ENCODE results near the gene CACNA1D.
A peak's percentile ranks its signal among the peaks of the same experiment; 100 is the strongest.
"Not testable (repeated sequence)": the region's sequence is repeated elsewhere in the genome, so short reads cannot be mapped to it uniquely, and the experiment has no call there.

The CACNA1D gene

DNA sequence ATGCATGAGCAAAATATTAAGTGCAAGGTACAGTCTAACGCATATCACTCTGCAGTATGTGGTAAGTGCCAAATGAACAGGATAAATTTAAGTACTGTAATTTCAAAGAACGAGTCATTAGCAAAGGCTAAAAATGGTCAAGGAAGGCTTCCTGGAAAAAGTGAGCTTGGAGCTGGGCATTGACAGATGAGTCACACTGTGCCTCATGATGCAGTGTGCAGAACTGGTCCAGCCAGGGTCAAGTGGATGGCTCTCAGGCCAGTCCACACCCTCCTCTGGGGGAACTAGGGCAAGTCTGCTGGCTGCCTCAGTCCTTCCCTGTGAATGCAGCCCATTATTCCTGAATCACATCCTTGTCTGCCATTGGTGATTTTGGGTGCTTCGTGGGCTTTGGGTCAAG, 76.3 kb downstream of the CACNA1D start:
- Histone ChIP-seq H3K36me3 (replicated peaks in 1 of 2; ENCODE audit: control insufficient read depth in 2 of 2, insufficient read depth in 2 of 2, low read length in 2 of 2) (no peaks in the 10 kb centered on the region), H4K91ac (ENCODE audit: low read depth, low read length, poor library complexity) (peak overlapping the region; percentile 3), H4K8ac (ENCODE audit: low read depth, low read length) (no peak overlapping the region), H3K79me1 (ENCODE audit: low read depth, low read length) (no peaks in the 10 kb centered on the region), H2AFZ (ENCODE audit: low read length) (no peak overlapping the region), H3K23ac (ENCODE audit: low read depth, low read length, poor library complexity) (no peak overlapping the region), H3K27ac (replicated peaks; ENCODE audit: low read length) (no peak overlapping the region), H2BK15ac (ENCODE audit: low read length) (no peak overlapping the region), H3K4me3 (ENCODE audit: low read length in 2 of 2) (no peak overlapping the region), H3K14ac (ENCODE audit: low read length) (peak overlapping the region; percentile 60), H2BK120ac (ENCODE audit: low read depth, low read length) (no peak overlapping the region), H2BK12ac (ENCODE audit: low read length) (no peak overlapping the region), H3K9ac (ENCODE audit: low read depth, low read length, poor library complexity) (no peak overlapping the region), H2AK5ac (ENCODE audit: low read depth, low read length) (peak overlapping the region; percentile 22), H3K18ac (ENCODE audit: low read length) (no peak overlapping the region), H3K4me1 (ENCODE audit: control insufficient read depth in 2 of 2, insufficient read depth in 1 of 2, low read depth in 1 of 2, low read length in 2 of 2) (peaks cover 0 to 11% of the 10 kb centered on the region in 2 donors), H3K9me3 (replicated peaks in 1 of 2; ENCODE audit: control insufficient read depth in 2 of 2, insufficient read depth in 1 of 2, low read depth in 1 of 2, low read length in 2 of 2) (peaks cover 0 to 3% of the 10 kb centered on the region in 2 donors), H2BK5ac (ENCODE audit: low read length) (no peak overlapping the region), H3K4ac (ENCODE audit: low read length) (no peak overlapping the region), H3K27me3 (ENCODE audit: control insufficient read depth in 3 of 3, insufficient read depth in 3 of 3, low read depth in 1 of 3, low read length in 3 of 3) (no peaks in the 10 kb centered on the region), H3K4me2 (ENCODE audit: insufficient read depth, low read length, poor library complexity, severe bottlenecking) (no peak overlapping the region)
- no CpG with 5 or more reads among the region's 3 CpGs for WGBS, 2 donors (ENCODE audit: extremely low coverage in 2 of 2, insufficient read length in 2 of 2, insufficient replicate concordance in 1 of 2)
- DNase-seq (ENCODE audit: low spot score) = no peak

GRCh38 chr3:53571264-53571663, 76.9 kb downstream of the CACNA1D start:
- H3K9me3 ChIP-seq (replicated peaks in 1 of 2; ENCODE audit: control insufficient read depth in 2 of 2, insufficient read depth in 1 of 2, low read depth in 1 of 2, low read length in 2 of 2) = peaks cover 0 to 3% of the 10 kb centered on the region in 2 donors
- H2BK5ac ChIP-seq (ENCODE audit: low read length) = no peak overlapping the region
- H3K36me3 ChIP-seq (replicated peaks in 1 of 2; ENCODE audit: control insufficient read depth in 2 of 2, insufficient read depth in 2 of 2, low read length in 2 of 2) = no peaks in the 10 kb centered on the region
- H2BK12ac ChIP-seq (ENCODE audit: low read length) = no peak overlapping the region
- no peak overlapping the region for H2AK5ac ChIP-seq (ENCODE audit: low read depth, low read length)
- H3K23ac ChIP-seq (ENCODE audit: low read depth, low read length, poor library complexity) = no peak overlapping the region
- no peaks in the 10 kb centered on the region for H3K79me1 ChIP-seq (ENCODE audit: low read depth, low read length)
- no peak overlapping the region for H3K4me3 ChIP-seq (ENCODE audit: low read length in 2 of 2)
- no peak overlapping the region for H3K4me2 ChIP-seq (ENCODE audit: insufficient read depth, low read length, poor library complexity, severe bottlenecking)
- no peak overlapping the region for H3K14ac ChIP-seq (ENCODE audit: low read length)
- no peak for DNase-seq (ENCODE audit: low spot score)
- H2AFZ ChIP-seq (ENCODE audit: low read length) = no peak overlapping the region
- no CpG with 5 or more reads among the region's 4 CpGs for WGBS, 2 donors (ENCODE audit: extremely low coverage in 2 of 2, insufficient read length in 2 of 2, insufficient replicate concordance in 1 of 2)
- no peak overlapping the region for H3K27ac ChIP-seq (replicated peaks; ENCODE audit: low read length)
- H3K4ac ChIP-seq (ENCODE audit: low read length) = no peak overlapping the region
- no peak overlapping the region for H4K91ac ChIP-seq (ENCODE audit: low read depth, low read length, poor library complexity)
- no peak overlapping the region for H3K9ac ChIP-seq (ENCODE audit: low read depth, low read length, poor library complexity)
- no peak overlapping the region for H2BK120ac ChIP-seq (ENCODE audit: low read depth, low read length)
- no peaks in the 10 kb centered on the region for H3K27me3 ChIP-seq (ENCODE audit: control insufficient read depth in 3 of 3, insufficient read depth in 3 of 3, low read depth in 1 of 3, low read length in 3 of 3)
- H4K8ac ChIP-seq (ENCODE audit: low read depth, low read length) = no peak overlapping the region
- H3K18ac ChIP-seq (ENCODE audit: low read length) = no peak overlapping the region
- H3K4me1 ChIP-seq (ENCODE audit: control insufficient read depth in 2 of 2, insufficient read depth in 1 of 2, low read depth in 1 of 2, low read length in 2 of 2) = peaks cover 0 to 11% of the 10 kb centered on the region in 2 donors
- H2BK15ac ChIP-seq (ENCODE audit: low read length) = no peak overlapping the region

GRCh38 chr3:53572184-53572583, 77.8 kb downstream of the CACNA1D start:
- H2AK5ac ChIP-seq (ENCODE audit: low read depth, low read length); H2BK120ac ChIP-seq (ENCODE audit: low read depth, low read length); DNase-seq (ENCODE audit: low spot score); H3K4ac ChIP-seq (ENCODE audit: low read length); H3K9me3 ChIP-seq (replicated peaks in 1 of 2; ENCODE audit: control insufficient read depth in 2 of 2, insufficient read depth in 1 of 2, low read depth in 1 of 2, low read length in 2 of 2); H3K79me1 ChIP-seq (ENCODE audit: low read depth, low read length); H3K18ac ChIP-seq (ENCODE audit: low read length); H3K4me2 ChIP-seq (ENCODE audit: insufficient read depth, low read length, poor library complexity, severe bottlenecking); H3K36me3 ChIP-seq (replicated peaks in 1 of 2; ENCODE audit: control insufficient read depth in 2 of 2, insufficient read depth in 2 of 2, low read length in 2 of 2); H4K91ac ChIP-seq (ENCODE audit: low read depth, low read length, poor library complexity); H3K14ac ChIP-seq (ENCODE audit: low read length); H2BK5ac ChIP-seq (ENCODE audit: low read length); H3K9ac ChIP-seq (ENCODE audit: low read depth, low read length, poor library complexity); H3K27me3 ChIP-seq (ENCODE audit: control insufficient read depth in 3 of 3, insufficient read depth in 3 of 3, low read depth in 1 of 3, low read length in 3 of 3); H3K27ac ChIP-seq (replicated peaks; ENCODE audit: low read length); H2AFZ ChIP-seq (ENCODE audit: low read length); H3K23ac ChIP-seq (ENCODE audit: low read depth, low read length, poor library complexity); H3K4me3 ChIP-seq (ENCODE audit: low read length in 2 of 2); H2BK12ac ChIP-seq (ENCODE audit: low read length); H2BK15ac ChIP-seq (ENCODE audit: low read length); H3K4me1 ChIP-seq (ENCODE audit: control insufficient read depth in 2 of 2, insufficient read depth in 1 of 2, low read depth in 1 of 2, low read length in 2 of 2); H4K8ac ChIP-seq (ENCODE audit: low read depth, low read length): not testable (repeated sequence)
- WGBS, 2 donors (ENCODE audit: extremely low coverage in 2 of 2, insufficient read length in 2 of 2, insufficient replicate concordance in 1 of 2) = no CpG with 5 or more reads among the region's 4 CpGs

GRCh38 chr3:53577506-53577905, 83.1 kb downstream of the CACNA1D start:
- no peak overlapping the region for H3K4me3 ChIP-seq (ENCODE audit: low read length in 2 of 2)
- no peak overlapping the region for H2AFZ ChIP-seq (ENCODE audit: low read length)
- no peak overlapping the region for H2BK12ac ChIP-seq (ENCODE audit: low read length)
- H3K27ac ChIP-seq (replicated peaks; ENCODE audit: low read length) = no peak overlapping the region
- no peak overlapping the region for H3K23ac ChIP-seq (ENCODE audit: low read depth, low read length, poor library complexity)
- no peak overlapping the region for H4K91ac ChIP-seq (ENCODE audit: low read depth, low read length, poor library complexity)
- H3K79me1 ChIP-seq (ENCODE audit: low read depth, low read length) = no peaks in the 10 kb centered on the region
- H3K18ac ChIP-seq (ENCODE audit: low read length) = no peak overlapping the region
- no peaks in the 10 kb centered on the region for H3K36me3 ChIP-seq (replicated peaks in 1 of 2; ENCODE audit: control insufficient read depth in 2 of 2, insufficient read depth in 2 of 2, low read length in 2 of 2)
- WGBS, 2 donors (ENCODE audit: extremely low coverage in 2 of 2, insufficient read length in 2 of 2, insufficient replicate concordance in 1 of 2) = no CpG with 5 or more reads among the region's 3 CpGs
- no peak overlapping the region for H2BK15ac ChIP-seq (ENCODE audit: low read length)
- no peaks in the 10 kb centered on the region for H3K4me1 ChIP-seq (ENCODE audit: control insufficient read depth in 2 of 2, insufficient read depth in 1 of 2, low read depth in 1 of 2, low read length in 2 of 2)
- H3K9me3 ChIP-seq (replicated peaks in 1 of 2; ENCODE audit: control insufficient read depth in 2 of 2, insufficient read depth in 1 of 2, low read depth in 1 of 2, low read length in 2 of 2) = peaks cover 0 to 3% of the 10 kb centered on the region in 2 donors
- H3K27me3 ChIP-seq (ENCODE audit: control insufficient read depth in 3 of 3, insufficient read depth in 3 of 3, low read depth in 1 of 3, low read length in 3 of 3) = no peaks in the 10 kb centered on the region
- no peak overlapping the region for H3K14ac ChIP-seq (ENCODE audit: low read length)
- H2BK120ac ChIP-seq (ENCODE audit: low read depth, low read length) = no peak overlapping the region
- H2BK5ac ChIP-seq (ENCODE audit: low read length) = no peak overlapping the region
- no peak for DNase-seq (ENCODE audit: low spot score)
- no peak overlapping the region for H3K4ac ChIP-seq (ENCODE audit: low read length)
- no peak overlapping the region for H2AK5ac ChIP-seq (ENCODE audit: low read depth, low read length)
- no peak overlapping the region for H3K4me2 ChIP-seq (ENCODE audit: insufficient read depth, low read length, poor library complexity, severe bottlenecking)
- H3K9ac ChIP-seq (ENCODE audit: low read depth, low read length, poor library complexity) = no peak overlapping the region
- no peak overlapping the region for H4K8ac ChIP-seq (ENCODE audit: low read depth, low read length)

All from neuronal stem cell (in vitro differentiated cells).